Uterus (tissue), 4 donors: ENCODE measurements around the gene ZNF205. TPM values are rescaled to one million over a fixed set of nuclear protein-coding genes. Genes with fewer than 3 reads are reported as not detected.

Source experiments
- DNase-seq, 2 donors: peaks; one replicate each; pipeline ENCODE4 v3.0.0-alpha.2; 2019 to 2020
- H3K27ac ChIP-seq, 2 donors: fragments of 200-600 bp; sonication (generic); 1 replicate in 1 of 2; 2 replicates in 1 of 2; pipeline ENCODE4 v1.5.1; 2016 to 2018
- H3K27me3 ChIP-seq, 2 donors: fragments of 200-600 bp; sonication (generic); one replicate each; pipeline ENCODE4 v1.5.1; 2018 to 2019; ENCODE audit warnings: control low read depth in 1 of 2
- H3K36me3 ChIP-seq, 2 donors: fragments of 200-600 bp; sonication (generic); one replicate each; pipeline ENCODE4 v1.5.1; 2019; ENCODE audit warnings: control low read depth in 1 of 2
- H3K4me1 ChIP-seq, 2 donors: fragments of 200-600 bp; sonication (generic); one replicate each; pipeline ENCODE4 v1.5.1; 2018 to 2019; ENCODE audit warnings: control low read depth in 1 of 2
- H3K4me3 ChIP-seq, 2 donors: fragments of 200-600 bp; sonication (generic); 1 replicate in 1 of 2; 2 replicates in 1 of 2; pipeline ENCODE4 v1.5.1; 2018 to 2019; ENCODE audit warnings: mild to moderate bottlenecking in 1 of 2
- H3K9me3 ChIP-seq, 2 donors: fragments of 200-600 bp; sonication (generic); one replicate each; pipeline ENCODE4 v1.5.1; 2019; ENCODE audit warnings: control low read depth in 1 of 2
- CTCF ChIP-seq, 4 experiments: fragments of 200-600 bp in 2 of 4; fragments of 450-650 bp in 2 of 4; sonication (generic) in 2 of 4; IDR thresholded peaks; one replicate each; pipeline ENCODE4 v1.5.1; 2016 to 2019; ENCODE audit warnings: antibody characterized with exemption in 4 of 4, mild to moderate bottlenecking in 2 of 4, moderate library complexity in 1 of 4
- POLR2A ChIP-seq, 2 donors: fragments of 450-650 bp; IDR thresholded peaks; one replicate each; pipeline ENCODE4 v1.6.1; 2016; ENCODE audit warnings: antibody characterized with exemption in 2 of 2, mild to moderate bottlenecking in 1 of 2, moderate library complexity in 1 of 2
- intact Hi-C: fragments of 100-400 bp; cut with DNase I; formaldehyde crosslinking; loops from one replicate; pipeline ENCODE4 v1.15.1; 2023; ENCODE audit warnings: low total_unique reads
- total RNA-seq, 4 donors: library from RNA; depleted of rRNA in 3 of 4; stranded (reverse); fragments of >200 nt in 3 of 4; gene quantifications; one replicate each; pipeline versions ENCODE4 v1.1.0 to v1.2.4, GENCODE V29; 2014 to 2023
- donor health status: DM: yes; HTN: yes; CAD: no.

The ZNF205 gene
- total RNA-seq, 4 donors from 2014 or later: 12.9 to 26.9 (median 18.3) TPM

- Histone ChIP-seq H3K4me3 (no peak overlapping the region), H3K4me1 (no peaks in the 10 kb centered on the region), H3K9me3 (no peaks in the 10 kb centered on the region), H3K27ac (no peak overlapping the region), H3K36me3 (no peaks in the 10 kb centered on the region), H3K27me3 (no peaks in the 10 kb centered on the region)
- TF ChIP-seq POLR2A (IDR thresholded peaks at IDR 0.05): no peak
- no peak for TF ChIP-seq CTCF (IDR thresholded peaks at IDR 0.05)
- intact Hi-C loops: no loop called here
- no peak for DNase-seq
Measured at GRCh38 chr16:3084491-3084890, 27.9 kb upstream of the ZNF205 start.

GRCh38 chr16:3084969-3085670, 27.3 kb upstream of the ZNF205 start:
- Histone ChIP-seq H3K9me3 (no peaks in the 10 kb centered on the region), H3K27me3 (no peaks in the 10 kb centered on the region), H3K36me3 (no peaks in the 10 kb centered on the region), H3K4me1 (no peaks in the 10 kb centered on the region), H3K4me3 (no peak overlapping the region), H3K27ac (no peak overlapping the region)
- no peak for TF ChIP-seq CTCF (IDR thresholded peaks at IDR 0.05)
- TF ChIP-seq POLR2A (IDR thresholded peaks at IDR 0.05): no peak
- no peak for DNase-seq
- intact Hi-C loops: no loop called here

GRCh38 chr16:3085868-3086595, 26.4 kb upstream of the ZNF205 start:
- intact Hi-C loops: no loop called here
- Histone ChIP-seq H3K27ac (peak overlapping the region in 1 of 2 donors; percentile 63), H3K36me3 (no peaks in the 10 kb centered on the region), H3K4me1 (no peaks in the 10 kb centered on the region), H3K4me3 (peak overlapping the region in 1 of 2 donors; percentile 2), H3K27me3 (no peaks in the 10 kb centered on the region), H3K9me3 (no peaks in the 10 kb centered on the region)
- no peak for DNase-seq
- TF ChIP-seq CTCF (IDR thresholded peaks at IDR 0.05) (no peak), POLR2A (IDR thresholded peaks at IDR 0.05) (no peak)

- H3K27ac ChIP-seq: peak overlapping the region; percentile 53 to 63
- H3K9me3 ChIP-seq: no peaks in the 10 kb centered on the region
- intact Hi-C loops: no loop called here
- H3K27me3 ChIP-seq: no peaks in the 10 kb centered on the region
- no peak for TF ChIP-seq CTCF (IDR thresholded peaks at IDR 0.05)
- DNase-seq: no peak
- peak overlapping the region in 1 of 2 donors; percentile 2 for H3K4me3 ChIP-seq
- H3K4me1 ChIP-seq: no peaks in the 10 kb centered on the region
- H3K36me3 ChIP-seq: no peaks in the 10 kb centered on the region
Measured at GRCh38 chr16:3086596-3087242, 25.7 kb upstream of the ZNF205 start.
